ENCODE results near the gene MAML2.

MAML2 gene

DNA sequence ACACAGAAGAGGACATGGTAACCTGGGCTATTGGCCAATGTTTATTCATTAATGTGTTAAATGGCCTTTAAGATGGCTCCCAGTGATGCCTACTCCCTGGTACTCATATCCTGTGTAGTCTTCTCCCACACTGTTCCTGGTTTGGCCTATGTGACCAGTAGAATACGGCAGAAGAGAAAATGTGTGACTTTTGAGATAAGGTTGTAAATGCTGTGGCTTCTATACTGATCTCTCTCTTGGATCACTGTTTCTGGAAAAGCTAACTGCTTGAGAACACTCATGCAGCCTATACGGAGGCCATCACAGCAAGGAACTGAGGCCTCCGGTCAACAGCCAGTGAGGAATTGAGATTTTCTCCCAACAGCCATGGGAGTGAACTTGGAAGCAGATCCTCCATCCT is 24.1 kb downstream of the MAML2 start:
- DNase-seq (ENCODE audit: low read depth in 2 of 2, low spot score in 1 of 2), result no peak

DNA sequence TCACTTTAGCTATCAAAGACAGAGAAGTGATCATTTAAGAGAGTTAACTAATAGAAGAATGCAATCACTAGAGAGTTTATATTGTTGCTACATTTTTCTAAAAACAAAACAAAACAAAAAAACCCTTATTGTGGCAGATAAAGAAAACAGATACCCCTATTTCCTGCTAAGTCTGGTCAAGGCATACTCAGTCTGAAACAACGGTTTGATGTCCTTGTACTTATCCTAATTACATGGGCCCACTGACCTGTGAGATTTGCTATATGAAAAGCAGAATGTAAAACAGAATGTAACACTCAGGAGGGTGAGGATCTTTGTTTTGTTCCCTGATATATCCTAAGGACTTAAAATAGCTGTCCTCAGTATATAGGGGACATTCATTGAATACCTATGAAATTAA is 24.6 kb downstream of the MAML2 start:
- DNase-seq (ENCODE audit: low read depth in 2 of 2, low spot score in 1 of 2), result no peak

GRCh38 chr11:96317985-96318384 is 25.0 kb downstream of the MAML2 start:
- no peak for DNase-seq (ENCODE audit: low read depth in 2 of 2, low spot score in 1 of 2)

GRCh38 chr11:96317571-96317970 is 25.4 kb downstream of the MAML2 start:
- DNase-seq (ENCODE audit: low read depth in 2 of 2, low spot score in 1 of 2), result no peak

DNA sequence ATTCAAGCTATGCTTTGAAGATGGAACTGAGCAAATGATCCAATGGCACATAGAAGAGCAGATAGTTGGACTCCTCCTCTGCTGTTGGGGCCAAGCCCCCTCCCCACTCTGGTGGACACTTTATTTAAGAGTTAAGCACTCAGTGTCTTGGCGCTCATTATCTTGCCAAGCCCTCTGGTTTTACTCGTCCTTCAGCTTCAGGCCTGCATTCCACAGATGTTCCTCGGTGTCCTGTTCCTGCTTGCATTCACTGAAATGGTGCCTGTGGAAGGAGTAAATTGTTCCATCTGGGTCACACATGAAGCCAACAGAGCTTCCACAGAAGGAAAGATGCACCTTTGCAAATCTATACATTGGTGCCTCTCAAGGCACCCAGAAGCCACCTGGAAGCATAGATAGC is 26.1 kb downstream of the MAML2 start:
- no peak for DNase-seq (ENCODE audit: low read depth in 2 of 2, low spot score in 1 of 2)

- no peak for DNase-seq (ENCODE audit: low read depth in 2 of 2, low spot score in 1 of 2)
These were observed 27.5 kb downstream of the MAML2 start for GRCh38 chr11:96315476-96315875.

DNA sequence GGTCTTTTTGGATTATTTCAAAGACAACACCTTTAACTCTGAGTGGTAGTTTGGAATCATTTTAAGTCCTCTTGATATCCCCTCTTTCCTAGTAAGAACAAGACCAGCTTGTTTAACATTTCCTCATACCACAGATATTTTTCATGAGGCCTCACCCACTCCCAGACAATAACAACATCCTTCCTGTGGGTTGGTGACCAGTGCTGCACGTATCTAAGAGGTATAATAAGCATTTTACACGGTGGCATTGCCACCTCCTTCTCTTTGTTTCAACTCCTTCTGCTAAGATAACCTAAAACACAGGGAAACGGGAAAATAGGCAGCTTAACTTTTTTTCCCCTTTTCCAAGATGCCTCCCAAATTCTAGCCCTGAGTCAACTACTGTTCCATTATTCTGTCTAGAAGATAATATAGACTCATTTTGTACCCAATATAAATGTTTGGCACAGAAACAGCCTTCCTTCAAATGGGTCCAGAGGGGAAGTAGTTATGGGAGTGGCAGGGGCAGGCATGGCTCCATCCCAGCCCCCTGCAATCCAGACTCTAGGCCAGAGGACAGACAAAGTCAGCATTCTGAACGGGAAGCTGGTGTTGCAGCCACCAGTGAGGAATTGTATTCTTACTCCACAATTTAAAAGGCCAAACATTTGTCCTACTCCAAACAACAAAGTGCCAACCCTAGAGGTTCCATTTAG is 28.5 kb downstream of the MAML2 start:
- DNase-seq (ENCODE audit: low read depth in 2 of 2, low spot score in 1 of 2), result no peak

- DNase-seq (ENCODE audit: low read depth in 2 of 2, low spot score in 1 of 2), result no peak
These were observed 29.8 kb downstream of the MAML2 start for GRCh38 chr11:96313163-96313562.

GRCh38 chr11:96311120-96311568 is 31.9 kb downstream of the MAML2 start:
- DNase-seq (ENCODE audit: low read depth in 2 of 2, low spot score in 1 of 2), result no peak

DNA sequence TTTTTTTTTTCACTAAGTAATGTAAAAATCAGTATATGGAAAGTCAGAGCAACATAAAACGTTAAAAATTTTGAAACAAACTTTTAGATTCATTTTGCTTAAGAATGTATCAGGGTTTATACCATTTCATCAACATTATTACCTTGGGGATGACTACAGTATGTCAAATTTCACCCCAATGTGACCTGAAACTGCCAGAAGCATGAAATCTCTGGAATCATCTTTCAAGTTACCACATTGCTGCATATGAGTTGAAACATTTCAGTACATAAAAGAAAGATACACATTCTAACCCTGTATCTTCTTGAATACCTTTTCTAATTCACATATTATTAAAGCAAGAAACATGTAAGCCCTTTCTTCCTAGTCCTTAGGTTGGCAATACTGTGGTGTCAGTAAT is 32.8 kb downstream of the MAML2 start:
- no peak for DNase-seq (ENCODE audit: low read depth in 2 of 2, low spot score in 1 of 2)

DNA sequence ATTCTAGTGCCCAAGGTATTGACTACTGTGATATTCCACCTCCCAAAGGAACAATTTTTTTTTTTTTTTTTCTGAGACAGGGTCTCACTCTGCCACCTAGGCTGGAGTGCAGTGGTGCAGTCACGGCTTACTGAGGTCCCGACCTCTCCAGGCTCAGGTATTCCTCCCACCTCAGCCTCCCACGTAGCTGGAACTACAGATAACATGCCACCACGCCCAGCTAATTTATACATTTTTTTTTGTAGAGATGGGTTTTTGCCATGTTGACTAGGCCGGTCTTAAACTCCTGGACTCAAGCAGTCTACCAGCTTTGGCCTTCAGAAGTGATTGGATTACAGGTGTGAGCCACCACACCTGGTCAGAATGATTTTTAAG is 33.4 kb downstream of the MAML2 start:
- DNase-seq (ENCODE audit: low read depth in 2 of 2, low spot score in 1 of 2), result no peak

GRCh38 chr11:96309016-96309642 is 33.9 kb downstream of the MAML2 start:
- DNase-seq (ENCODE audit: low read depth in 2 of 2, low spot score in 1 of 2), result no peak

DNA sequence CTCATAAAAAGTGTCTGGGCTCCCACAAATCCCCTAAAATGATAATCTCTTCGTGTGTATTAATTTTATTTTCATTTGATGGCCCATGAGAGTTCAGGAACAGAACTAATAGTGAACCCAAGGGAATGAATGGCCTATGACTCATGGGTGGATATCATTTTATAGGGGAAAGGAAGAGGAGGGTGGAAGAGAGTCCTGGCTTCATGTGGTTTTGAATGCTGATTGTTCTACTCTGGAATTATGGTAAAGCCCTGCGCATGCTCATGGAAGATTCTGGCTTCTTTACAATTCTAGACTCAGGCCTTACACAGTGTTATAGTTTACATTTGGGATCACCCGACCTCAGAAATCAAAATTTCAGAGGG is 35.2 kb downstream of the MAML2 start:
- DNase-seq (ENCODE audit: low read depth in 2 of 2, low spot score in 1 of 2), result no peak

GRCh38 chr11:96306933-96307775 is 35.8 kb downstream of the MAML2 start:
- DNase-seq (ENCODE audit: low read depth in 2 of 2, low spot score in 1 of 2), result no peak

DNA sequence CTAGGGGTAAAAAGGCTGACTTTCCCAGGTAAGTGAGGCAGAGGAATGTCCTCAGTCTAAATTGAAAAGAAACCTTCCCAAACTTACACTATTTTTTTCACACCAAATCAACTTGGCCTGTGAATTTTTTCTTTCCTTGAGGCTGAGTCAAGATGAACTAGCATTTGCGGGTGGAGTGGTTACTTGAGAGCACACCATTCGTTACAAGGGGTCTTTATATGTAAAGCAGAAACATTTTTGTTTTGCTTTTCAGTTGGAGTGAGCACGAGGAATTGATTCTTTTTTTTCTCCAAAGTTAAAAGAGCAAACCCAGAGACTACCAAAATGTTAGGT is 36.4 kb downstream of the MAML2 start:
- DNase-seq (ENCODE audit: low read depth in 2 of 2, low spot score in 1 of 2), result no peak

GRCh38 chr11:96306071-96306470 is 36.9 kb downstream of the MAML2 start:
- no peak for DNase-seq (ENCODE audit: low read depth in 2 of 2, low spot score in 1 of 2)

DNA sequence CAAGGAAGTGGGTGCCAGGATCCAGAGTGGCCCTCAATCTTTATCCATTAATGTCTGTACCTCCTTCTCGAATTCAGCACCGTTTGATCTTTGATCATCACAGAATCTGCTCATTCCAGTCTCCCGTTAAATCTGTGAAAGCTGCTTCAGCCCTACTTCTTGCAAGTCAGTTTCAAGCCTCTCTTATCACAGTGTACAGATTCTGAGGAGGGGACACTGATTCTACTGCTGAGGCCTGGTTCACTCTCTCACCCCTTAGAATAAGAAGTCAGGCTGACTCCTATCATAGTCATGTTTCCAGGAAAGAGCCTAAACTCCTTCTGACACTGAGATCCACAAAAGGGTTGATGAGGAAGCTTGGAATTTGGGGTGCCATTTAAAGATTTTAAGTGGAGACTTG is 39.0 kb downstream of the MAML2 start:
- DNase-seq (ENCODE audit: low read depth in 2 of 2, low spot score in 1 of 2), result no peak

GRCh38 chr11:96303064-96303463 is 39.9 kb downstream of the MAML2 start:
- no peak for DNase-seq (ENCODE audit: low read depth in 2 of 2, low spot score in 1 of 2)

GRCh38 chr11:96301818-96302217 is 41.2 kb downstream of the MAML2 start:
- DNase-seq (ENCODE audit: low read depth in 2 of 2, low spot score in 1 of 2), result no peak

GRCh38 chr11:96299155-96299888 is 43.7 kb downstream of the MAML2 start:
- DNase-seq (ENCODE audit: low read depth in 2 of 2, low spot score in 1 of 2), result no peak

DNA sequence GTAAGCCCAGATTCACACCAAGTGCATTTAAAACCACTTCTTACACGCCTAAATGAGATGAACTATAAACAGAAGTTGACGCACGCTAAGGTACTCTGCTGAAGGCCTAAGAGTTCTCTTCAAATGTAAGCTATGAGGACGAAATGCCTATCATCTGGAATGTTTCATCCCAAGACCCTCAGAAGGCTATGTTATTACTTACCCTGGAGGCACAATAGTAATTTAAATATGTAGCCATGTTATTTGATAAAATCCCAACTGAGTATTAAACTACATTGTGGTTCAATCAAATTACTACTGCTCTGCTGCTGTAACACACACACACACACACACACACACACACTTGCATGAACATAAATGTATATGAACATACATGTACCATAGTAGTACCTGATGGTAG is 47.6 kb downstream of the MAML2 start:
- DNase-seq (ENCODE audit: low read depth in 2 of 2, low spot score in 1 of 2), result no peak

- no peak for DNase-seq (ENCODE audit: low read depth in 2 of 2, low spot score in 1 of 2)
These were observed 48.7 kb downstream of the MAML2 start for GRCh38 chr11:96294289-96294688.
